Skeletal muscle cell (primary cell): ENCODE measurements around the gene NACAD.

Experiments used
- DNase-seq: peaks from one replicate; pipeline ENCODE4 v3.0.0-alpha.2; 2010; ENCODE audit warnings: low read depth
- H3K4me3 ChIP-seq: 2 replicates; pipeline ENCODE4 v1.5.1; 2011; ENCODE audit warnings: low read depth, mild to moderate bottlenecking, control low read depth, low read length, moderate library complexity

Gene NACAD, protein sequence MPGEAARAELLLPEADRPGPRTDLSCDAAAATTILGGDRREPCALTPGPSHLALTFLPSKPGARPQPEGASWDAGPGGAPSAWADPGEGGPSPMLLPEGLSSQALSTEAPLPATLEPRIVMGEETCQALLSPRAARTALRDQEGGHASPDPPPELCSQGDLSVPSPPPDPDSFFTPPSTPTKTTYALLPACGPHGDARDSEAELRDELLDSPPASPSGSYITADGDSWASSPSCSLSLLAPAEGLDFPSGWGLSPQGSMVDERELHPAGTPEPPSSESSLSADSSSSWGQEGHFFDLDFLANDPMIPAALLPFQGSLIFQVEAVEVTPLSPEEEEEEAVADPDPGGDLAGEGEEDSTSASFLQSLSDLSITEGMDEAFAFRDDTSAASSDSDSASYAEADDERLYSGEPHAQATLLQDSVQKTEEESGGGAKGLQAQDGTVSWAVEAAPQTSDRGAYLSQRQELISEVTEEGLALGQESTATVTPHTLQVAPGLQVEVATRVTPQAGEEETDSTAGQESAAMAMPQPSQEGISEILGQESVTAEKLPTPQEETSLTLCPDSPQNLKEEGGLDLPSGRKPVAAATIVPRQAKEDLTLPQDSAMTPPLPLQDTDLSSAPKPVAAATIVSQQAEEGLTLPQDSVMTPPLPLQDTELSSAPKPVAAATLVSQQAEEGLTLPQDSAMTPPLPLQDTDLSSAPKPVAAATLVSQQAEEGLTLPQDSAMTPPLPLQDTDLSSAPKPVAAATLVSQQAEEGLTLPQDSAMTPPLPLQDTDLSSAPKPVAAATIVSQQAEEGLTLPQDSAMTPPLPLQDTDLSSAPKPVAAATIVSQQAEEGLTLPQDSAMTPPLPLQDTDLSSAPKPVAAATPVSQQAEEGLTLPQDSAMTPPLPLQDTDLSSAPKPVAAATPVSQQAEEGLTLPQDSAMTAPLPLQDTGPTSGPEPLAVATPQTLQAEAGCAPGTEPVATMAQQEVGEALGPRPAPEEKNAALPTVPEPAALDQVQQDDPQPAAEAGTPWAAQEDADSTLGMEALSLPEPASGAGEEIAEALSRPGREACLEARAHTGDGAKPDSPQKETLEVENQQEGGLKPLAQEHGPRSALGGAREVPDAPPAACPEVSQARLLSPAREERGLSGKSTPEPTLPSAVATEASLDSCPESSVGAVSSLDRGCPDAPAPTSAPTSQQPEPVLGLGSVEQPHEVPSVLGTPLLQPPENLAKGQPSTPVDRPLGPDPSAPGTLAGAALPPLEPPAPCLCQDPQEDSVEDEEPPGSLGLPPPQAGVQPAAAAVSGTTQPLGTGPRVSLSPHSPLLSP (N-terminal part only)

GRCh38 chr7:45088821-45089340 is at the start of gene NACAD:
Gene NACAD, minus strand, starts transcription at chr7:45088969. Its CDS starts 75 bp downstream, at chr7:45088894.
- DNase-seq, result no peak
- H3K4me3 ChIP-seq, result peak within 1 kb of the TSS; percentile 64

GRCh38 chr7:45136106-45137060 is 47.6 kb upstream of the NACAD start:
- peak; percentile 22 for DNase-seq
- H3K4me3 ChIP-seq, result no peak overlapping the region

- DNase-seq, result no peak
- no peak overlapping the region for H3K4me3 ChIP-seq
Observed at GRCh38 chr7:45133877-45134276, 45.1 kb upstream of the NACAD start.

DNA sequence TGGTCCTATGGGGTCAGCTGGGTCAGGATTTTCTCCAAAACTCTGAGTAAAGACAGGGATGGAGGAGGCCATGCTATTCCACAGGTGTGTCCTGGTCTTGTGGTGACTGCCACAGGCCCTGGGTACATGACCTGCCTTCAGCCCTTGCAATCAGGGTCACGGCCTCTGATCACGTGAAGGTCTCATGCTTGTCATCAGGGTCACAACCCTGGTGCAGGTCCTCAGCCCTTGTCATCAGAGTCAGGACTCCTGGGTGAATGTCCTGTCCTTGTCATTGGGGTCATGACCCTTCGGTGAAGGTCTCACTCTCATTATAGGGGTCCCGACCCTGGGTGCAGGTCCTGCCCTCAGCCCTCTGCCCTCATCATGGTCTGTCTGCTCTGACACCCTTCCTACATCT is 44.6 kb upstream of the NACAD start:
- H3K4me3 ChIP-seq, result no peak overlapping the region
- DNase-seq, result no peak

GRCh38 chr7:45132708-45133320 is 44.0 kb upstream of the NACAD start:
- no peak overlapping the region for H3K4me3 ChIP-seq
- no peak for DNase-seq

- no peak overlapping the region for H3K4me3 ChIP-seq
- no peak for DNase-seq
Observed at GRCh38 chr7:45131891-45132290, 43.1 kb upstream of the NACAD start.

DNA sequence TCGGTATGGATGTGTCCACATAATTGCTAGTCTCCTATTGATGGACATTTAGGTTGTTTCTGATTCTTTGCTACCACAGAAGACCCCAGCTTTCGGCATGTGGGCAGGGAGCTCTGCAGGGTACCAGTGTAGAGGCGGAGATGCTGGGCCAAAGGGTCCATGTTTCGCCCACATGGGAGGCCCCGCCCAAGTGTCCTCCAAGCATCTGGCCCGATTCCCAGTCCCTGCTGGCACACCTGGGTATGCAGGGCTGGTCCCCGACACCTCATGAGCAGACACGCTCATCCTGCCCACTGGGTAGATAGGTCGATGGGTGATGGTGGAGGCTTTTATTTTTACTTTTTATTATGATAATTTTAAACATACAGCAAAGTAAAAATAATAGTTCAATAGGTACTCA is 42.1 kb upstream of the NACAD start:
- no peak overlapping the region for H3K4me3 ChIP-seq
- DNase-seq, result no peak

- no peak overlapping the region for H3K4me3 ChIP-seq
- no peak for DNase-seq
Observed at GRCh38 chr7:45129906-45130305, 41.1 kb upstream of the NACAD start.

GRCh38 chr7:45129181-45129800 is 40.5 kb upstream of the NACAD start:
- DNase-seq, result no peak
- H3K4me3 ChIP-seq, result no peak overlapping the region

DNA sequence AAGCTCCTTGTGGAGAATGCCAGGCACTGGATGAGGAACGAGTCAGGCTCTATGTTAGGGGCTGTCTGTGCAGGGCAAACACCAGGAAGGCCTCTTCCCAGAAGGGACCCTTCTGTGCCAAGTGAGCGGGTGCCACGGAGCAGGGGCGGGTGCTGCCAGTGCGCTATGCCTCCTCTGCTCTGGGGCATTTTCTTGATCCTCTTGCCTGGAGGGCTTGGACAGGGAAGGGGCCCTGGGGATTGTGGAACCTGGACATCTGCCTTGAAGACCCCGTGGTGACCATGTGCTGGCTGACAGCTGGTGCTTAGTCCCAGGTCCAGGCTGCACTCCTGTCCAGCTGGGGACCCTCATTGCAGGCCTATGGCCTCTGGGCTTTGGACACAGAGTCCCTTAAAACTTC is 38.2 kb upstream of the NACAD start:
- H3K4me3 ChIP-seq, result no peak overlapping the region
- DNase-seq, result no peak

GRCh38 chr7:45126201-45126600 is 37.4 kb upstream of the NACAD start:
- no peak for DNase-seq
- H3K4me3 ChIP-seq, result no peak overlapping the region

GRCh38 chr7:45125193-45125904 is 36.6 kb upstream of the NACAD start:
- no peak for DNase-seq
- no peak overlapping the region for H3K4me3 ChIP-seq

GRCh38 chr7:45123913-45124710 is 35.3 kb upstream of the NACAD start:
- no peak overlapping the region for H3K4me3 ChIP-seq
- no peak for DNase-seq

DNA sequence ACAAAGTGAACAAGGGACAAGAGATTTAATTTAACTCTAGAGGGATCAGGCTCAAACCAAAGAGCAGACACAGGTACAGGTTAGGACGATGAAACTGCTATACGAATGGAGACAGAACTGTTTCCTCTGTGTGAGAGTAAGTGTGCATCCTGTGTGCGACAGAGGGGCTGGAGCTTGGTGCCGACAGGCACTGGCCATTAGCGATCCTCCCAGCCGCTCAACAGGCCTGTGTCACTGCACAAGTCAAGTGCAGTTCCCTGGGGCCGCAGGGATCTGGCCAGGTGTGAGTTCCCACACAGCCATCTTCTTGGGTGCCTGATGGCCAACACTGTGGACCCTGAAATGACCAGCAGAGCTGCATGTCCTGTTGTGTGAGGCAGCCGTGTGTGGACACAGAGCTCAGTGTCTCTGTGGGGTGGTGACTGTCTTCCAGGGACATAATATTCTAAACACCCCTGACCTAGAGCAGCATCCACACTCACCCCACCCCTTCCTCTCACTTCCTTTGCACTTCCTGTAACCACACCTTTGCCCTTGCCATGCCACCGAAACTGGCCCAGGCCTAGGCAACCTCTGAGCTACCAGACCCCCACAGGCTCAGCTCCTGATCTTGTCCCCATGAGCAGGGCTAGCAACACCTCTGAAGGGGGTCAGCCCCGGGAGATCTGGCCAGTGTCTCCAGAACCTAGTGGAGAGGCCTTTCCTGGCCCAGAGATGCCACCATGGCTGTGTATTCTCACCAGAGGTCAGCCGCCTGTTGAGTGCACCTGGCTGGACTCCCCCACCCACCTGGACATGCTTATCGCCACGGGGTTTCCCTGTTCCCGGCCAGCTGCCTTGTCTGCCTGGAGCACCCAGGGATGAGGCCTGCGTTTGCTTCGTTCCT is 34.4 kb upstream of the NACAD start:
- no peak for DNase-seq
- no peak overlapping the region for H3K4me3 ChIP-seq

DNA sequence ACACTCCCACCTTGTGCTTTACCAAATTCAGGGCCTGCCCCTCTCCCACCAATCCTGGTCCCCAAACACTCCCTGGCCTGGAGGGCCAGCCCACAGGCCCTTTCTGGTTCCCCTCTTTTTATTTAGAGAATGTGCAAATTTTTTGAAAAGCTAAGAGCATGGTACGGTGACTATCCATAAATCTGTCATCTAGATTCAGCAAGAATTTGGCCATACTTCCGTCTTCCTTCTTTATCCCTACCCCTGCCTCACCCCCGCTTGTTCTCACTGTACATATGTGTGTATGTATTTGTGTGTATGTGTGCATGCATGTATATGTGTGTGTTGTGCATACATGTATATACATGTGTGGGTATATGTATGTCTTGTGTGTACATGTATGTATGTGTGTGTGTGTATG is 30.8 kb upstream of the NACAD start:
- no peak for DNase-seq
- no peak overlapping the region for H3K4me3 ChIP-seq
